GM19239 (cell line): ENCODE data around the gene MUC2.

Source experiments
- DNase-seq: peaks from one replicate; pipeline ENCODE4 v3.0.0; 2011; ENCODE audit warnings: low spot score; ENCODE audit not compliant: insufficient read length
- FAIRE-seq: peaks from 2 replicates; lab custom pipeline; 2011; peaks lifted over from hg19 to GRCh38; lab: Jason Lieb, UNC

MUC2 gene

GRCh38 chr11:1116104-1116503 lies 41.4 kb downstream of the MUC2 start:
- DNase-seq (no peak), FAIRE-seq (no peak)

- FAIRE-seq (no peak), DNase-seq (no peak)
Observed at GRCh38 chr11:1116666-1117390, 42.2 kb downstream of the MUC2 start.

GRCh38 chr11:1117992-1118391 lies 43.3 kb downstream of the MUC2 start:
- DNase-seq = no peak

GRCh38 chr11:1118755-1119603 lies 44.3 kb downstream of the MUC2 start:
- DNase-seq (no peak), FAIRE-seq (no peak)

More at GRCh38 chr11:1117992-1118391, 43.3 kb downstream of the MUC2 start:
- FAIRE-seq = no peak

- DNase-seq = no peak
- FAIRE-seq = no peak
Observed at GRCh38 chr11:1119604-1120146, 45.0 kb downstream of the MUC2 start.

DNA sequence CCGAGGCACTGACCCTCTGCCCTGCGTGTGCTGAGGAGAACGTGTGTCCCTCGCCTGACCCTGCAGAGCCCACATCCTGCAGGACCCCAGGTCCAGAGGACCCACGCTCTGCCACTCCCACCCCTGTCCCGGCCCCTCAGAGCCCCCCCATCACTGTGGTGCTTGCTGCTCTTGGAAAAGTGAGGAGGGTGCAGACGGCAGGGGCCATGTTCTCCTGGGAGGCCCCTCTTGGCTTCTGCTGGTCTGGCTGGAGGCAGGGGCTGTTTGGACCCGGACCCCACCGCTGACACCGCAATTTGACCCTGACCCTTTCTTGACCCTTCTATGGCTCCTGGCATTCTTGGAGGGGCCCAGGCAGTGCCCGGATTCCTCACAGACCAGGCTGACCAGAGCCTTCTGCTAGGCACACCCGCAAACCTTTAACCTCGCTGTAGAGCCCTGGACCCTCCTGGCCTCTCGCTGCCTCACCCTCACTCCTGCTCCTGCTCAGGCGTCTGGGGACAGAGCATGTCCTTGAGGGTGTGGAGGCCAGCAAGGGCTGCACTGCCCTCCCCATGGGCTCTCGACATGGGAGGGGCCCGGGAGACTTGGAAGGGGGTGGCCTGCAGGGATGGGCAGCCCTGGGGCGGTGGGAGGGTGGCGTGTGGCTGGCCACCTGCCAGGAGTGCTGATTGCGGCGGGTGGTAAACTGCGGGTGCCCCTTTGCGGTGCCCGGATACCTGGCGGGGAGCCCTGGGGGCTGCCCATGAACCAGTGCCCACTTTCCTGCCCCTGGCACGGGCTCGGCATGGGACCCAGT lies 46.1 kb downstream of the MUC2 start:
- DNase-seq (no peak), FAIRE-seq (no peak)

- FAIRE-seq = no peak
- DNase-seq = no peak
Observed at GRCh38 chr11:1121331-1121812, 46.7 kb downstream of the MUC2 start.

DNA sequence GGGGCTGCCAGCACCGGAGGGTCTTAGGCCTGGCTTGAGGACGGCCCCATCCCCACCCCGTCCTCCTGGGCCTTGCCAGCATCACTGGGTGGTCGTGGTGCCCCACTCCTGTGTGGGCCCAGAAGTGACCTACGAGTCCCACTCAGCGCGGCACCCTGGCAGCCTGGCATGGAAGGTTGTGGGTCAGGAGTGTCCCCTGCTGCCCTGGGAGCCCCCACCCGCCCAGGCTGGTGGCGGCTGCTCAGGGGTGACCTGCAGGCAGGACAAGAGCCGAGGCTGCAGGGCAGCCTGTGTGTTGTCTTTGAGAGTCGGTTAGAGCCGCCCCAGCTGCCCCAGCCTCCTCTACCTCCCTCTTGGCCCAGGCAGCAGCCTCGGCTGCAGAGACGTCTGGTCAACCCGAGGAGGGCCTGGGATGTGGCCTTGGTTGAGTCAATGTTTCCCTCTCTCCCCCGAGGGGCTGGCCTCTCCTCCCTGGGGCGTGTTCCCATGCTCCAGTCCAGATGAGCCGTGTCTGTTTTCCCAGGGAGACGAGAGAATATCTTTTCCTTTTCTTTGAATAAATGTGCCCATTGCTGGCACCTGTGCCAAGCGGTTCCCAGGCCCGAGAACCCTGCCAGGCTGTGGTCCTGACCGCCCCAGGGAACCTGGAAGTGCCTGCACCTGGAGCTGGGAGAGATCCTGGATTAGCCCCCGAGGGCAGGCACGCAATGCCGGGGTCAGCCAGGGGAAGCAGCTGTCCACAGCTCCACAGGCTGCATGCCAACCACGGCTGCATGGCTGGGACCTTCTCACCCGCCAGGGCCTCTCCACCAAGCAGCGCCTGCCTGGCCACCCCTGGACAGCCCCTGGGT lies 47.4 kb downstream of the MUC2 start:
- no peak for FAIRE-seq
- DNase-seq = no peak

DNA sequence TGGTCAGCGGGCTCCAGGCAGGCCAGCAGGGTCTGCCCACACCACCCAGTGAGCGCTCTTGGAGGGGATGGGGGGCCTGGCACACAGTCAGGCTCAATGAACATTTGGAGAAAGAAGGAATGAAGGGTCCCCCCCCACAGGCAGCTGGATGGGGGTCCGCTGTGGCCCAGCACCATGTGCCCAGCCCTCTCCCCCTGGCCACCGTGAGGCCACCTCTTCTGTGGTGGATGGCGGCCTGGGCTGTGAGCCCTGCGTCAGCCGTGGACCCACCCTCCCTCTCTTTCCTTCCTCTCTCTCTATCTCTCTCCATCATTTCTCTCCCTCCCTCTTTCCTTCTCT lies 48.0 kb downstream of the MUC2 start:
- FAIRE-seq (no peak), DNase-seq (no peak)

DNA sequence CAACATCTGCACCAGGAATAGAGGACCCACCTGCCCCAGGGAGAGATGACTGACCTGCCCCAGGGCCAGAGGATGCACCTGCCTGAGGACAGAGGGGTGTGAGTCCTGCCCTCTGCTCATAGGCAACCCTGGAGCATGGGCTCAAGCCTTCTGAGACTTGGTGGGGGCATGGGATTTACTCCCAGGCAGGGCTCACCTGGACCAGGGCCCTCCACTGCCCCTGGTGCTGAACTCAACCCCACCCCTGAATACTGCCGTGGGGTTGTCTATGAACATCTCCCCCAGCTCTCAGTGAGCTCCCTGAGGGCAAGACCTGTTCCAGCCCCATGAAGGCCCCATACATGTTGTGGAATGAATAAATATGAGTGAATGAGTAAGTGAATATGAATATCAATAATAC lies 49.3 kb downstream of the MUC2 start:
- DNase-seq = no peak
- no peak for FAIRE-seq
